Coronary artery (tissue), 2 donors: Measurements from ENCODE around the gene TOR3A.

ENCODE experiments used
- DNase-seq: peaks from one replicate; pipeline ENCODE4 v3.0.0-alpha.2; 2017; ENCODE audit warnings: low spot score
- H3K27ac ChIP-seq, 2 donors: fragments of 200-600 bp; sonication (generic); one replicate each; pipeline ENCODE4 v1.5.1; 2016 to 2019
- H3K4me3 ChIP-seq: fragments of 200-600 bp; sonication (generic); 2 replicates; pipeline ENCODE4 v1.5.1; 2016; ENCODE audit warnings: mild to moderate bottlenecking, moderate library complexity
- TF ChIP-seq, protein P1 (sequence below): fragments of 200-600 bp; sonication (generic); IDR thresholded peaks from one replicate; pipeline ENCODE4 v1.5.1; 2019; ENCODE audit warnings: antibody characterized with exemption

Gene TOR3A

DNA sequence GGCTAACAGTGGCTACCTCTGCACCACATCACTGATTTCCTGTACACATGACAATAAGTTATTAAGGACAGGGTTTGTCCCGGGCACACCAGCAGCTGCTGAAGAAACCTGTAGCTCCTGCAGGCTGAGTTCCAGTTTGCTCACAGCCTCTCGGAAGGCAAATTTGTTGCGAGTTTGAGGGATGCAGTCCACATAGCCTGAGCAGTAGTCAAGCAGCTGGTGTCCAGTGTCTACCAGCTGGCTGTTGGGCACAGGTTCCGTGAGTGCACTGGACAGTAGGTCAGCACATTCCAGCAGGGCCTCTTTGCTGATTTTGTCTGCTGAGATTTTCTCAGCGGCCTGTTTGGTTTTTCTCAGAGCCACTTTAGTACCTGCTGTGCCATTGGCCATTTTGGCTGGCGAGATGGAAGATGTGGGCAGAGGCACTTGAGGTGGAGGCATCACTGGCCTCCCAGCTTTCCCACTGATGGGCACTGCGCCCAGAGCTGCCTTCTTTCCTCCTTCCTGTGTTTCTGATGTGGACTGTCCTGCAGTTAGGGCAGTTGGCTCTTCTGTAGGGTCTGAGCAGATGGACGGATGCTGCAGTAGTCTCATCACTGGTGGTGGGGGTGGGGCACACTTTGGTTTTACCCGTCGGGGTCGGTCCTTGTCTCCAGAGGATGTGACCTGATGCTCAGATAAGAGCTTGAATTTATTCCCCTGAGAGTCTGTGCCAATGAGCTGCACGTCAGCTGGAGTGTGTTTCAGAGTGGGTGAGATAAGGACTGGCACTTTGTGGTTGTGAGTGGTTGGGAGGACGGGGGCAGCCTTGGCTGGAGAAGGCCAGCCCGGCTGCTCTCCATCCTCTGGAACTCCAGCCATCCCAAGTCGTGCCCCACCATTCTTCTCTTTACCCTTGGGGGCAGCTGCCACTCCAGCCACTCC lies 26.1 kb downstream of the TOR3A start:
- TF ChIP-seq, protein P1, sequence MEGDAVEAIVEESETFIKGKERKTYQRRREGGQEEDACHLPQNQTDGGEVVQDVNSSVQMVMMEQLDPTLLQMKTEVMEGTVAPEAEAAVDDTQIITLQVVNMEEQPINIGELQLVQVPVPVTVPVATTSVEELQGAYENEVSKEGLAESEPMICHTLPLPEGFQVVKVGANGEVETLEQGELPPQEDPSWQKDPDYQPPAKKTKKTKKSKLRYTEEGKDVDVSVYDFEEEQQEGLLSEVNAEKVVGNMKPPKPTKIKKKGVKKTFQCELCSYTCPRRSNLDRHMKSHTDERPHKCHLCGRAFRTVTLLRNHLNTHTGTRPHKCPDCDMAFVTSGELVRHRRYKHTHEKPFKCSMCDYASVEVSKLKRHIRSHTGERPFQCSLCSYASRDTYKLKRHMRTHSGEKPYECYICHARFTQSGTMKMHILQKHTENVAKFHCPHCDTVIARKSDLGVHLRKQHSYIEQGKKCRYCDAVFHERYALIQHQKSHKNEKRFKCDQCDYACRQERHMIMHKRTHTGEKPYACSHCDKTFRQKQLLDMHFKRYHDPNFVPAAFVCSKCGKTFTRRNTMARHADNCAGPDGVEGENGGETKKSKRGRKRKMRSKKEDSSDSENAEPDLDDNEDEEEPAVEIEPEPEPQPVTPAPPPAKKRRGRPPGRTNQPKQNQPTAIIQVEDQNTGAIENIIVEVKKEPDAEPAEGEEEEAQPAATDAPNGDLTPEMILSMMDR = no peak
- H3K27ac ChIP-seq = no peak overlapping the region
- no peak for DNase-seq
- no peak overlapping the region for H3K4me3 ChIP-seq

DNA sequence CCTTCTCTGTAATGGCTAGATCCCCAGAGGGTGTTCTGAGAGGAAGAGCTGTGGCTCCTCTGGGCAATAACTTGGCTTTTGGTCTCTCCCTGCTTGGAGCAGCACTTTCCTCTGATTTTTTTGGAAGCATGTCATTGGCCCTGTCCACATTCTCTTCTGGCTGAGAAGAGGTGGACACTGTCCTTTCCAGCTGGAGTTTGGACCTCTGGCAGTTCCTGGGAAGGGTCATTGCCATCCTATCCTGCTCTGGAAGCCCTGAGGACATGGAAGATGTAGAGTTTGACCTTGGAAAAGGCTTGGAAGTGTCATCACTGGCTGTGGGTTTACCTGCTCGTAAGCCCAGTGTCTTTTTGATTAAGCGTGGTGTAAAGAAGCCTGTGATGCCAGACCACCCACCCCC lies 26.8 kb downstream of the TOR3A start:
- DNase-seq = no peak
- Histone ChIP-seq H3K4me3 (no peak overlapping the region), H3K27ac (no peak overlapping the region)
- TF ChIP-seq, protein P1 = no peak

DNA sequence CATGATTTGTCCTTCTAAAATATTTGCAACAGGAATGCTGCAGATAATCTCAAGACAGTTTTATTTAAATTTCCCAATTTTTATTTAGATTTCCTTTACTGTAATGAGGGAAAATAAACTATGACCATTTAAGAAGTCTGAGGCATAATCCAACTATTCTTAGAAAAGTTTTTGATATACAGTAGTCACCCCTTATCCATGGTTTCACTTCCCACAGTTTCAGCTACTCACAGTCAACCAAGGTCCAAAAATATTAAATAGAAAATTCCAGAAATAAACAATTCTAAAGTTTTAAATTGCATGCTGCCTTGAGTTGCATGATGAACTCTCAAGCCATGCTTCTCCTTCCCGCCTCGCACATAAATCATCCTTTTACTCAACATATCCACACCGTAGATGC lies 33.3 kb downstream of the TOR3A start:
- no peak overlapping the region for H3K4me3 ChIP-seq
- no peak overlapping the region for H3K27ac ChIP-seq
- no peak for DNase-seq
- TF ChIP-seq, protein P1 = no peak

DNA sequence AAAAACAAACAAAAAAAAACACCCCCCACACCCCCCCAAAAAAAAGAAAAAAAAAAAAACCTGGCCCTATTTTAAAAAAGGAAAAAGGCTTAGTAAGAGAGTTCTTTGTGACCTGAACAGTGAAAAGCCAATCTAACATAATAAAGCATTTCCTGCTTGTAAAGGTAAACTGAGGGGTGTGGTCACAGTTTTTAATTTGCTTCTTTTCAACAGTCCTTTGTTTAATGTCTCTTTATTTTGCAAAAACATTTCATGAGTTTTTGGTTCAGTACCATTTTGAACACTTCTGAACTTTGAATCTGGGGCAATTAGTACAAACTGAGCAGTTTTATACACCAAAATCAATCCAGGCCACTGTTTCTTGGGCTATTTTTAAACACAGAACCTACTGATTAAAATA lies 37.6 kb downstream of the TOR3A start:
- H3K27ac ChIP-seq = no peak overlapping the region
- TF ChIP-seq, protein P1 = no peak
- no peak for DNase-seq
- H3K4me3 ChIP-seq = no peak overlapping the region

DNA sequence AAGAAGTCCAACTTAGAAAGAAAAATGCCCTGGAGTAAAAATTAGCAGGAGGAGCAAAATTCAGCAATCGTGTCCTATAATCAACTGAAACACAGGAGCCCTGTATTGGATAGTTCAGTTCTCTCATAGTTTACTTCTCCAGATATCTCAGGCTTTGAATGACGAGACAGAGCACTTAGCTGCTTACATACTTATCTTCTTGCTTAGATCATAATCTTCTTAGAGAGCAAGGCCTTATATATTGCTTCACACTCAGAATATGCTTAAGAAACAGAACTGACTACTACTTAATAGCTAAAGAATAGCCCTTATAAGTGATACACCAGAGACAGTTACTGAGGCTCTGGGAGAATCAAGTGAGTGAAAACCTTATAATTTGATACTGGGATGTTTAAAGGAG lies 38.9 kb downstream of the TOR3A start:
- DNase-seq = no peak
- TF ChIP-seq, protein P1 = no peak
- H3K4me3 ChIP-seq = no peak overlapping the region
- no peak overlapping the region for H3K27ac ChIP-seq

DNA sequence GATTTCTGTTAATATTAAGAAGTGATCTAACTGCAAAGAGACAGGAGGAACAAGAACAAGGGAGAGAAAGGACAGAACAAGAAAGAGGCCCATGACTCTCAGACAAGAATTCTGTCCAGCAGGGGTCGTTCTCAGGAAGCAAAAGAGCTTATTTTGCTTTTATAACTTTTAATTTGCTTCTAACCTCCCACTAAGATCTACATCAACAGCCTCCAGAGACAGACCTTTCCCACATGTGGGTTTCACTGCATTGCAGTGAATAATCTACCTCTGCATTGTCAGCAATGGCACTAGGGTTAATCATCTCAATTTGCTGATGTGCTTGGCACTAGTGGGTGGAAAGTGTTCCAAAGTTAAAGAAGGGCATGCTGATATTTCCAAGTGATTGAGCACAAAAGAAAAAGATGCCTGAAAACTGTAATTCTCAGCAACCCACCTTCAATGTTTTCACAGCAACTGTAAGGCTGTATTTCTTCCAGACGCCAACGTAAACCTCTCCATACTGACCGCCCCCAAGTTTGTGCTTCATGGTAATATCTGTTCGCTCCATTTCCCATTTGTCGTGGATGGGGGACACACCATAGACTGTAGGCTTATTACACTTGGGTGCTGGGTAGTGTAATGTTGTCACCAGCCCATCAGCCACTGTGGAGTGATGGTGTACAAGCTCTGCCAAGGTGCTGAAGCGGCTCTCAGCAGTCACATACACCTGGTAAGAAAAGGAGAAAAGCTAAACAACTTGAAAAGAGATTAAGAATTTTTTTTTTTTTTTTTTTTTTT lies 39.5 kb downstream of the TOR3A start:
- Histone ChIP-seq H3K27ac (no peak overlapping the region), H3K4me3 (no peak overlapping the region)
- TF ChIP-seq, protein P1 = peak; percentile 47
- DNase-seq = no peak
